ENCODE measurements around the gene SHISA2.

DNA sequence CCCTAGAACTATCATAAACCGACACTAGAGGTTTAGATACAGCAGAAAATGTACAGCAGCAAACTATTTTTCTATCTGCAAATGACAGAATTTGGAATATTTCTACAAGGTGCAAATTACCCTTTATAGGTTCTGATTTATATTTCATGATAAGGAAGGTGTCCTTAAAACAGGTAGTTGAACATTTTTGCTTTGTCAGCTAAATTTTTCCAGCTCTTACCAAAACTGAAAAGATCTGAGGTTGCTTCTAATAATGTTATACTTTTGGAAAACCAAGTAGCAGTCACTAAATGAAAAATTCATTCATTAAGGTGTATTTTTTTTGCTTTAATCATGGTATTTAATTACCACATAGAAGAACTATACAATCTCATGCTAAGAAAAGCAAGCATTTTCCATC, 9.0 kb downstream of the SHISA2 start:
- TF ChIP-seq ZNF768 (tag by site-specific recombination; IDR thresholded peaks at IDR 0.05) (no peak), GLIS1 (tag by site-specific recombination; IDR thresholded peaks at IDR 0.05) (no peak), ZNF354C (tag by site-specific recombination; IDR thresholded peaks at IDR 0.05; ENCODE audit: borderline replicate concordance, low read depth) (no peak), ZNF76 (tag by site-specific recombination; IDR thresholded peaks at IDR 0.05; ENCODE audit: borderline replicate concordance, low read depth) (no peak), ZNF549 (tag by site-specific recombination; IDR thresholded peaks at IDR 0.05) (no peak), SETDB1 (IDR thresholded peaks at IDR 0.05; ENCODE audit: insufficient read length, low read length) (no peak), ZNF639 (tag by site-specific recombination; IDR thresholded peaks at IDR 0.05) (no peak), ZNF274 (IDR thresholded peaks at IDR 0.05; ENCODE audit: low read length) (no peak), ZNF274 (tag by site-specific recombination; IDR thresholded peaks at IDR 0.05; ENCODE audit: borderline replicate concordance) (no peak), ZNF202 (tag by site-specific recombination; IDR thresholded peaks at IDR 0.05; ENCODE audit: borderline replicate concordance) (no peak), ZNF423 (tag by site-specific recombination; IDR thresholded peaks at IDR 0.05) (no peak)
- TF ChIP-seq, protein P1, sequence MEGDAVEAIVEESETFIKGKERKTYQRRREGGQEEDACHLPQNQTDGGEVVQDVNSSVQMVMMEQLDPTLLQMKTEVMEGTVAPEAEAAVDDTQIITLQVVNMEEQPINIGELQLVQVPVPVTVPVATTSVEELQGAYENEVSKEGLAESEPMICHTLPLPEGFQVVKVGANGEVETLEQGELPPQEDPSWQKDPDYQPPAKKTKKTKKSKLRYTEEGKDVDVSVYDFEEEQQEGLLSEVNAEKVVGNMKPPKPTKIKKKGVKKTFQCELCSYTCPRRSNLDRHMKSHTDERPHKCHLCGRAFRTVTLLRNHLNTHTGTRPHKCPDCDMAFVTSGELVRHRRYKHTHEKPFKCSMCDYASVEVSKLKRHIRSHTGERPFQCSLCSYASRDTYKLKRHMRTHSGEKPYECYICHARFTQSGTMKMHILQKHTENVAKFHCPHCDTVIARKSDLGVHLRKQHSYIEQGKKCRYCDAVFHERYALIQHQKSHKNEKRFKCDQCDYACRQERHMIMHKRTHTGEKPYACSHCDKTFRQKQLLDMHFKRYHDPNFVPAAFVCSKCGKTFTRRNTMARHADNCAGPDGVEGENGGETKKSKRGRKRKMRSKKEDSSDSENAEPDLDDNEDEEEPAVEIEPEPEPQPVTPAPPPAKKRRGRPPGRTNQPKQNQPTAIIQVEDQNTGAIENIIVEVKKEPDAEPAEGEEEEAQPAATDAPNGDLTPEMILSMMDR (tag by site-specific recombination; IDR thresholded peaks at IDR 0.05), result no peak

Measured in HEK293 (cell line).